ENCODE results near the gene RAB4A.

The RAB4A gene

GRCh38 chr1:229334716-229335115 is 63.8 kb downstream of the RAB4A start:
- no peak overlapping the region for H3K27ac ChIP-seq
- no peak for TF ChIP-seq CTCF (IDR thresholded peaks at IDR 0.05)
- no peak for TF ChIP-seq ZFX (IDR thresholded peaks at IDR 0.05; ENCODE audit: borderline replicate concordance)

- TF ChIP-seq CTCF (IDR thresholded peaks at IDR 0.05) = no peak
- no peak for TF ChIP-seq ZFX (IDR thresholded peaks at IDR 0.05; ENCODE audit: borderline replicate concordance)
- H3K27ac ChIP-seq = no peak overlapping the region
These were observed 65.4 kb downstream of the RAB4A start for GRCh38 chr1:229336345-229336744.

GRCh38 chr1:229339086-229339485 is 68.2 kb downstream of the RAB4A start:
- TF ChIP-seq CTCF (IDR thresholded peaks at IDR 0.05) = no peak
- no peak for TF ChIP-seq ZFX (IDR thresholded peaks at IDR 0.05; ENCODE audit: borderline replicate concordance)
- no peak overlapping the region for H3K27ac ChIP-seq

- H3K27ac ChIP-seq = no peak overlapping the region
These were observed 68.6 kb downstream of the RAB4A start for GRCh38 chr1:229339520-229339919.

GRCh38 chr1:229340496-229340895 is 69.6 kb downstream of the RAB4A start:
- H3K27ac ChIP-seq = no peak overlapping the region
- TF ChIP-seq ZFX (IDR thresholded peaks at IDR 0.05; ENCODE audit: borderline replicate concordance) (no peak), CTCF (IDR thresholded peaks at IDR 0.05) (no peak)

More at GRCh38 chr1:229339520-229339919, 68.6 kb downstream of the RAB4A start:
- no peak for TF ChIP-seq CTCF (IDR thresholded peaks at IDR 0.05)
- TF ChIP-seq ZFX (IDR thresholded peaks at IDR 0.05; ENCODE audit: borderline replicate concordance) = no peak

- H3K27ac ChIP-seq = peak overlapping the region; percentile 86
- TF ChIP-seq CTCF (IDR thresholded peaks at IDR 0.05) = no peak
- TF ChIP-seq ZFX (IDR thresholded peaks at IDR 0.05; ENCODE audit: borderline replicate concordance) = no peak
These were observed 71.1 kb downstream of the RAB4A start for GRCh38 chr1:229341774-229342655.
